IMR-90 (cell line): Measurements from ENCODE around the gene ODAM.

Experiments used
- CEBPB ChIP-seq: IDR thresholded peaks from 2 replicates; pipeline ENCODE4 v1.6.1; 2012; ENCODE audit warnings: low read depth, low read length, improper control_type of control experiment
- FOS ChIP-seq: fragments of 150-350 bp; IDR thresholded peaks from 2 replicates; pipeline ENCODE4 v1.6.1; 2016; ENCODE audit warnings: low read depth, low read length
- MAFK ChIP-seq: IDR thresholded peaks from 2 replicates; pipeline ENCODE4 v1.6.1; 2012; ENCODE audit warnings: low read depth, low read length, improper control_type of control experiment
- MAZ ChIP-seq: IDR thresholded peaks from 2 replicates; pipeline ENCODE4 v1.6.1; 2012; ENCODE audit warnings: low read depth, mild to moderate bottlenecking, low read length, improper control_type of control experiment, moderate library complexity, borderline replicate concordance
- MXI1 ChIP-seq: IDR thresholded peaks from 2 replicates; pipeline ENCODE4 v1.6.1; 2012; ENCODE audit warnings: low read depth, mild to moderate bottlenecking, low read length, moderate library complexity, borderline replicate concordance
- NFE2L2 ChIP-seq: fragments of 150-350 bp; IDR thresholded peaks from 2 replicates; pipeline ENCODE4 v1.6.1; 2016; ENCODE audit warnings: low read depth, mild to moderate bottlenecking, low read length
- POLR2A ChIP-seq: IDR thresholded peaks from 2 replicates; pipeline ENCODE4 v1.6.1; 2012; ENCODE audit warnings: mild to moderate bottlenecking, low read depth, low read length
- RAD21 ChIP-seq: IDR thresholded peaks from 2 replicates; pipeline ENCODE4 v1.6.1; 2012; ENCODE audit warnings: low read length, improper control_type of control experiment
- RCOR1 ChIP-seq: IDR thresholded peaks from 2 replicates; pipeline ENCODE4 v1.6.1; 2012; ENCODE audit warnings: mild to moderate bottlenecking, low read length, improper control_type of control experiment; ENCODE audit not compliant: insufficient replicate concordance
- RFX5 ChIP-seq: IDR thresholded peaks from 2 replicates; pipeline ENCODE4 v1.8.0; 2012; ENCODE audit warnings: low read depth, mild to moderate bottlenecking, low read length, moderate library complexity
- SMC3 ChIP-seq: fragments of 150-350 bp; IDR thresholded peaks from 2 replicates; pipeline ENCODE4 v1.6.1; 2016; ENCODE audit warnings: low read depth, mild to moderate bottlenecking, antibody characterized with exemption, low read length, moderate library complexity
- TF ChIP-seq, protein P1 (sequence below): conservative IDR thresholded peaks from 2 replicates; pipeline ENCODE4 v1.5.1; 2012; ENCODE audit warnings: mild to moderate bottlenecking, low read depth, low read length, improper control_type of control experiment
- TF ChIP-seq, protein P2 (sequence below): fragments of 150-350 bp; IDR thresholded peaks from 2 replicates; pipeline ENCODE4 v1.6.1; 2017; ENCODE audit warnings: mild to moderate bottlenecking, antibody characterized with exemption, low read length, low read depth
- TF ChIP-seq, protein P3 (sequence below): fragments of 150-350 bp; IDR thresholded peaks from 2 replicates; pipeline ENCODE4 v1.6.1; 2016; ENCODE audit warnings: low read depth, mild to moderate bottlenecking, low read length, moderate library complexity, borderline replicate concordance

DNA sequence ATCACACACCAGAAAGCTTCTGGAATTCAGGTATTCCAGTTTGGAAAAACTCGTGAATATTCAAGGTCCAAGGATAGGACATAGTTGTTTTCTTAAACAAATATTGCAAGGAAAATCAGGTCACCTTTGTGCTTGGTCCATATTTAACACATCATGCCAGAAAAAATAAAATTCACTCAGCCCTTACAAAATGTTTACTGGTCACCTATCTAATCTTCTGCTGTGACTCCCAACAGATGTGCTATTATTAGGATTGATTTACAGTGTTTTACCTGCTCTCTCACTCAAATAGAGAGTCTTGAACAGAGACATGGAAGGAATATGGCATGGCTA lies 56.4 kb downstream of the ODAM start:
- TF ChIP-seq, protein P1, sequence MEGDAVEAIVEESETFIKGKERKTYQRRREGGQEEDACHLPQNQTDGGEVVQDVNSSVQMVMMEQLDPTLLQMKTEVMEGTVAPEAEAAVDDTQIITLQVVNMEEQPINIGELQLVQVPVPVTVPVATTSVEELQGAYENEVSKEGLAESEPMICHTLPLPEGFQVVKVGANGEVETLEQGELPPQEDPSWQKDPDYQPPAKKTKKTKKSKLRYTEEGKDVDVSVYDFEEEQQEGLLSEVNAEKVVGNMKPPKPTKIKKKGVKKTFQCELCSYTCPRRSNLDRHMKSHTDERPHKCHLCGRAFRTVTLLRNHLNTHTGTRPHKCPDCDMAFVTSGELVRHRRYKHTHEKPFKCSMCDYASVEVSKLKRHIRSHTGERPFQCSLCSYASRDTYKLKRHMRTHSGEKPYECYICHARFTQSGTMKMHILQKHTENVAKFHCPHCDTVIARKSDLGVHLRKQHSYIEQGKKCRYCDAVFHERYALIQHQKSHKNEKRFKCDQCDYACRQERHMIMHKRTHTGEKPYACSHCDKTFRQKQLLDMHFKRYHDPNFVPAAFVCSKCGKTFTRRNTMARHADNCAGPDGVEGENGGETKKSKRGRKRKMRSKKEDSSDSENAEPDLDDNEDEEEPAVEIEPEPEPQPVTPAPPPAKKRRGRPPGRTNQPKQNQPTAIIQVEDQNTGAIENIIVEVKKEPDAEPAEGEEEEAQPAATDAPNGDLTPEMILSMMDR = no peak
- TF ChIP-seq POLR2A = no peak
- no peak for TF ChIP-seq RFX5
- no peak for TF ChIP-seq MAZ
- no peak for TF ChIP-seq MAFK
- TF ChIP-seq SMC3 = no peak
- TF ChIP-seq RAD21 = no peak
- no peak for TF ChIP-seq FOS
- TF ChIP-seq RCOR1 = no peak
- TF ChIP-seq CEBPB = no peak
- TF ChIP-seq NFE2L2 = no peak
- TF ChIP-seq, protein P2, sequence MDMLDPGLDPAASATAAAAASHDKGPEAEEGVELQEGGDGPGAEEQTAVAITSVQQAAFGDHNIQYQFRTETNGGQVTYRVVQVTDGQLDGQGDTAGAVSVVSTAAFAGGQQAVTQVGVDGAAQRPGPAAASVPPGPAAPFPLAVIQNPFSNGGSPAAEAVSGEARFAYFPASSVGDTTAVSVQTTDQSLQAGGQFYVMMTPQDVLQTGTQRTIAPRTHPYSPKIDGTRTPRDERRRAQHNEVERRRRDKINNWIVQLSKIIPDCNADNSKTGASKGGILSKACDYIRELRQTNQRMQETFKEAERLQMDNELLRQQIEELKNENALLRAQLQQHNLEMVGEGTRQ = no peak
- no peak for TF ChIP-seq MXI1
- TF ChIP-seq, protein P3, sequence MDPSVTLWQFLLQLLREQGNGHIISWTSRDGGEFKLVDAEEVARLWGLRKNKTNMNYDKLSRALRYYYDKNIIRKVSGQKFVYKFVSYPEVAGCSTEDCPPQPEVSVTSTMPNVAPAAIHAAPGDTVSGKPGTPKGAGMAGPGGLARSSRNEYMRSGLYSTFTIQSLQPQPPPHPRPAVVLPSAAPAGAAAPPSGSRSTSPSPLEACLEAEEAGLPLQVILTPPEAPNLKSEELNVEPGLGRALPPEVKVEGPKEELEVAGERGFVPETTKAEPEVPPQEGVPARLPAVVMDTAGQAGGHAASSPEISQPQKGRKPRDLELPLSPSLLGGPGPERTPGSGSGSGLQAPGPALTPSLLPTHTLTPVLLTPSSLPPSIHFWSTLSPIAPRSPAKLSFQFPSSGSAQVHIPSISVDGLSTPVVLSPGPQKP = no peak
